ENCODE data around the gene USP15. TPM values are rescaled to one million over a fixed set of nuclear protein-coding genes. Genes with fewer than 3 reads are reported as not detected.

USP15 gene
- total and polyA plus RNA-seq, 2 donors (not counting 3 experiments of a cell fraction or from before 2014, with no cell fraction given): 20.0 to 61.8 TPM

DNA sequence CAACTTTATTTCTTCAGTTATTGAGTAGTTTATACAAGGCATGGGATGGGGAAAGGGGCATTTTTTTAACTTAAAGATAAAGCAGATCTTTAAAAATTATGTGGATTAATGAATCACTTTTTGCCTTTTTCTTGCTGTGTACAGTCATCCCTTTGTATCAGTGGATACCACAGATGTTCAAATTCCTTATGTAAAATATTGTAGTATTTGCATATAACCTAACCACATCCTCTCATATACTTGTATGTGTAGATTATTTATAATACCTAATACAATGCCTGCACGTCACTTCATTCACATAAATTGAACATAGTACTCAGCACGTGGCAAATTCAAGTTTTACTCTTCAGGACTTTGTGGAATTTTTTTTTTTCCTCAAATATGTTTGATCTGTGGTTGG is 139.9 kb downstream of the USP15 start:
- no TSS peak for BruUV-seq (replicated peaks)
- H4K20me1 ChIP-seq (replicated peaks; ENCODE audit: control insufficient read depth, extremely low read depth, insufficient read depth, low read length): no peaks in the 10 kb centered on the region
- dilution Hi-C loops (cut with MboI; ENCODE audit: extremely low pct_ligation_motif_present, low sequenced_read_pairs): no loop called here
- H3K9me1 ChIP-seq (replicated peaks; ENCODE audit: control insufficient read depth, extremely low read depth, insufficient read depth, low read length): no peaks in the 10 kb centered on the region
- no peak overlapping the region for H3K4me3 ChIP-seq (replicated peaks in 1 of 3; ENCODE audit: insufficient read depth in 1 of 3, low read depth in 1 of 3, low read length in 3 of 3)
- CTCF ChIA-PET: no interaction called here
- intact Hi-C loops (cut with micrococcal nuclease): no loop called here
- no peaks in the 10 kb centered on the region for H3K9me3 ChIP-seq (replicated peaks; ENCODE audit: control insufficient read depth, insufficient read depth, low read length)
- POLR2A ChIA-PET: no interaction called here
- peaks cover 4% of the 10 kb centered on the region for H3K4me1 ChIP-seq (ENCODE audit: control insufficient read depth, extremely low read depth, insufficient read depth, low read length)
- H3K79me2 ChIP-seq (ENCODE audit: control insufficient read depth, insufficient read depth, low read length): no peaks in the 10 kb centered on the region
- DNase-seq (ENCODE audit: low read depth, low spot score): no peak
- TF ChIP-seq FOS (IDR thresholded peaks at IDR 0.05; ENCODE audit: borderline replicate concordance, insufficient read depth, low read length) (no peak), POLR2A (IDR thresholded peaks at IDR 0.05; ENCODE audit: low read depth, low read length) (no peak), GATA2 (IDR thresholded peaks at IDR 0.05; ENCODE audit: insufficient read depth, insufficient read length, low read depth, low read length) (no peak), EZH2 (IDR thresholded peaks at IDR 0.05; ENCODE audit: borderline replicate concordance, low read depth, low read length, severe bottlenecking) (no peak), POLR2AphosphoS5 (IDR thresholded peaks at IDR 0.05; ENCODE audit: insufficient read depth, low read depth, low read length) (no peak), MYC (IDR thresholded peaks at IDR 0.05; ENCODE audit: low read depth, low read length) (no peak)
- TF ChIP-seq, protein P1, sequence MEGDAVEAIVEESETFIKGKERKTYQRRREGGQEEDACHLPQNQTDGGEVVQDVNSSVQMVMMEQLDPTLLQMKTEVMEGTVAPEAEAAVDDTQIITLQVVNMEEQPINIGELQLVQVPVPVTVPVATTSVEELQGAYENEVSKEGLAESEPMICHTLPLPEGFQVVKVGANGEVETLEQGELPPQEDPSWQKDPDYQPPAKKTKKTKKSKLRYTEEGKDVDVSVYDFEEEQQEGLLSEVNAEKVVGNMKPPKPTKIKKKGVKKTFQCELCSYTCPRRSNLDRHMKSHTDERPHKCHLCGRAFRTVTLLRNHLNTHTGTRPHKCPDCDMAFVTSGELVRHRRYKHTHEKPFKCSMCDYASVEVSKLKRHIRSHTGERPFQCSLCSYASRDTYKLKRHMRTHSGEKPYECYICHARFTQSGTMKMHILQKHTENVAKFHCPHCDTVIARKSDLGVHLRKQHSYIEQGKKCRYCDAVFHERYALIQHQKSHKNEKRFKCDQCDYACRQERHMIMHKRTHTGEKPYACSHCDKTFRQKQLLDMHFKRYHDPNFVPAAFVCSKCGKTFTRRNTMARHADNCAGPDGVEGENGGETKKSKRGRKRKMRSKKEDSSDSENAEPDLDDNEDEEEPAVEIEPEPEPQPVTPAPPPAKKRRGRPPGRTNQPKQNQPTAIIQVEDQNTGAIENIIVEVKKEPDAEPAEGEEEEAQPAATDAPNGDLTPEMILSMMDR (IDR thresholded peaks at IDR 0.05; ENCODE audit: extremely low read depth in 1 of 2, insufficient read depth in 1 of 2, low read depth in 1 of 2, low read length in 2 of 2): no peak
- TF ChIP-seq, protein P2, sequence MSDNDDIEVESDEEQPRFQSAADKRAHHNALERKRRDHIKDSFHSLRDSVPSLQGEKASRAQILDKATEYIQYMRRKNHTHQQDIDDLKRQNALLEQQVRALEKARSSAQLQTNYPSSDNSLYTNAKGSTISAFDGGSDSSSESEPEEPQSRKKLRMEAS (IDR thresholded peaks at IDR 0.05; ENCODE audit: insufficient read depth, insufficient read length): no peak
- H3K27ac ChIP-seq (ENCODE audit: insufficient read depth, low read depth, low read length): no peak overlapping the region
- H2AFZ ChIP-seq (ENCODE audit: low read depth, low read length): no peak overlapping the region
- peaks cover 2 to 12% of the 10 kb centered on the region in 2 experiments for H3K36me3 ChIP-seq (ENCODE audit: control insufficient read depth in 2 of 2, extremely low read depth in 1 of 2, insufficient read depth in 2 of 2, low read length in 2 of 2)
- no peak for FAIRE-seq
- H3K9ac ChIP-seq (replicated peaks; ENCODE audit: extremely low read depth, insufficient read depth, low read length): no peak overlapping the region
- H3K27me3 ChIP-seq (ENCODE audit: control insufficient read depth in 2 of 2, insufficient read depth in 2 of 2, low read length in 2 of 2): no peaks in the 10 kb centered on the region
- H3K4me2 ChIP-seq (ENCODE audit: insufficient read depth, low read length): no peak overlapping the region

Data from endothelial cell of umbilical vein (primary cell).